ENCODE measurements around the gene C19orf38.

C19orf38 gene

GRCh38 chr19:10892256-10892655 lies 44.0 kb downstream of the C19orf38 start:
- no peak for TF ChIP-seq GABPA (IDR thresholded peaks at IDR 0.05; ENCODE audit: low read depth)
- no peak overlapping the region for H3K4me3 ChIP-seq (replicated peaks; ENCODE audit: insufficient read depth, low read length)
- H3K27ac ChIP-seq (replicated peaks) = no peak overlapping the region
- no peak for DNase-seq (ENCODE audit: low read depth in 1 of 2, low spot score in 1 of 2)
- H3K27me3 ChIP-seq (ENCODE audit: insufficient read depth, poor library complexity, severe bottlenecking) = no peaks in the 10 kb centered on the region

- no peak for TF ChIP-seq POLR2AphosphoS5 (IDR thresholded peaks at IDR 0.05; ENCODE audit: low read depth)
- TF ChIP-seq GABPA (IDR thresholded peaks at IDR 0.05; ENCODE audit: low read depth) = no peak
- no peak for TF ChIP-seq SPI1 (IDR thresholded peaks at IDR 0.05; ENCODE audit: borderline replicate concordance, low read depth)
- no peak for TF ChIP-seq REST (IDR thresholded peaks at IDR 0.05; ENCODE audit: insufficient replicate concordance, low read depth)
- no peak for TF ChIP-seq CTCF (IDR thresholded peaks at IDR 0.05; ENCODE audit: insufficient read depth, low read length)
- no peak overlapping the region for H3K4me3 ChIP-seq (replicated peaks; ENCODE audit: insufficient read depth, low read length)
- DNase-seq (ENCODE audit: low read depth in 1 of 2, low spot score in 1 of 2) = no peak
- no peak overlapping the region for H3K27ac ChIP-seq (replicated peaks)
- H3K27me3 ChIP-seq (ENCODE audit: insufficient read depth, poor library complexity, severe bottlenecking) = no peaks in the 10 kb centered on the region
Observed at GRCh38 chr19:10894911-10895213, 46.6 kb downstream of the C19orf38 start.

- Histone ChIP-seq H3K4me3 (replicated peaks; ENCODE audit: insufficient read depth, low read length) (no peak overlapping the region), H3K27me3 (ENCODE audit: insufficient read depth, poor library complexity, severe bottlenecking) (no peaks in the 10 kb centered on the region), H3K27ac (replicated peaks) (no peak overlapping the region)
- peak in 1 of 2 experiments; percentile 39 for DNase-seq (ENCODE audit: low read depth in 1 of 2, low spot score in 1 of 2)
- TF ChIP-seq SPI1 (IDR thresholded peaks at IDR 0.05; ENCODE audit: borderline replicate concordance, low read depth) (peak; percentile 75), REST (IDR thresholded peaks at IDR 0.05; ENCODE audit: insufficient replicate concordance, low read depth) (no peak)
Observed at GRCh38 chr19:10895363-10895762, 47.1 kb downstream of the C19orf38 start.

- Histone ChIP-seq H3K27me3 (ENCODE audit: insufficient read depth, poor library complexity, severe bottlenecking) (no peaks in the 10 kb centered on the region), H3K4me3 (replicated peaks; ENCODE audit: insufficient read depth, low read length) (no peak overlapping the region), H3K27ac (replicated peaks) (no peak overlapping the region)
- no peak for DNase-seq (ENCODE audit: low read depth in 1 of 2, low spot score in 1 of 2)
- TF ChIP-seq REST (IDR thresholded peaks at IDR 0.05; ENCODE audit: insufficient replicate concordance, low read depth) (no peak), SPI1 (IDR thresholded peaks at IDR 0.05; ENCODE audit: borderline replicate concordance, low read depth) (no peak), POLR2AphosphoS5 (IDR thresholded peaks at IDR 0.05; ENCODE audit: low read depth) (no peak), CTCF (IDR thresholded peaks at IDR 0.05; ENCODE audit: insufficient read depth, low read length) (no peak), GABPA (IDR thresholded peaks at IDR 0.05; ENCODE audit: low read depth) (no peak)
Observed at GRCh38 chr19:10895920-10896319, 47.7 kb downstream of the C19orf38 start.

Data from HL-60 (cell line).